NCI-H1694 (cell line): ENCODE measurements around the gene TARBP2.
"Not testable (repeated sequence)": the region's sequence is repeated elsewhere in the genome, so short reads cannot be mapped to it uniquely, and the experiment has no call there.

Experiments
- DNase-seq: peaks from one replicate; lab custom pipeline; 2025; lab: John Stamatoyannopoulos, UW

Gene TARBP2

DNA sequence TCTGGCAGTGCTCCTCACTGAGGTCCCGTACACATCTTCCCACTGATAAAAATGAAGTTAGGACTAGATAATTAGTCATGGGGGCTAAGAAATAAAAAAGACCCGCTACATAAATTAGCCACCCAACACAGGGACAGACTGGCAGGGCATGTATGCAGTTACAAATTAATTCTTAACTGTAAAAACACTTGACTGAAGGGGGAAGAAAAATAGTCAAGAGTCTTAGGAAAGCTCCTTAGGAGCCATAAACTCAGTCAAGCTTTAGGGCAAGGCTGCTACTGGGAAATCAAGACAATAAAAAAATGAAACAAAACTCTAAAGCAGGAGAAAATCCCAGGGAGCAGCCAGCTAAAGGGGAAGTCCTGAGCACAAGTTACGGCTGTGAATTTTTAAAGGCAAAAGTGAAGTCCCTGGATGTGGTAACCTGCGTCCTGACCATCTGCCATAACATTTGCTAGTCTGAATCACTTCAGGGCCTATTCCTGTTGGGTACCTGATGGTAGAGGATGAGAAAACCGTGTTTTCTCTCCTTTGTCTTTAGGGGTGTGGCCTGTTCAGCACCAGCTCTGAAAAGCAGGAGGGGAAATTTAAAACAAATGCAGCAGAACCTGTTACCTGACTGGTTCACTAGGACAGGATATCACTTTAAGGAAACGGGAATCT lies 13.7 kb downstream of the TARBP2 start:
- DNase-seq: no peak

- DNase-seq: no peak
These were observed 14.2 kb downstream of the TARBP2 start for GRCh38 chr12:53515291-53515680.

DNA sequence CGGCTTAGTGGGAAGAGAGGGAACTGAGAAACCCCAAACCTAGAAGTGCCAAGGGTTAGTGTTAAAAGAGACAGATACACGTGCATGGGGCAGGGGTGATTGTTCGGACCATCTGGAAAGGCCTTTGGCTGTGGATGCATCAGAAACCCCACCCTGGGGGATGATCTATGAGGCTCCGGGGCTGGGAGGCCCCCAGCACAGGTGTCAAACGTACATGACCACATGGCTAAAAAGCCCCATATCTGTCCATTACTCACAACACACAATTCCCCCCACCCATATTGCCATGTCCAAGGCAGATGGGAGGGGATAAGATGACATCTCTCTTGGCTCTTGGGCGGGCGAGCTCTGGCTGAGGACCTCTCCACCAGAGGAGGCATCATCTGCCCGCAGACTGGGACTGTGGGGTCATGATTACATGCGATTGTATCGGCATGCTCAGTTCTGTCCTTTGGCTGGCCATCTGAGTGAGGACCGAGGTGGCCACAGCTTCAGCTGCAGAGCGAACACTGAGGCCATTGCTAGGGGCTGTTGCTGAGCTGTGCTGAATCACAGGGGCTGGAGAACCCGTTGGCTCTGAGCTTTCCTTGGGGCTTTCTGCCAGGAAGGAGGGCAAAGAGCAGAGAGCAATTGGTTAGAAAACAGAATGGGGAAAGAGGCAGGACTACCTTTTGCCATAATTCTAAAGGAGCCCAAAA lies 15.8 kb downstream of the TARBP2 start:
- DNase-seq: no peak

DNA sequence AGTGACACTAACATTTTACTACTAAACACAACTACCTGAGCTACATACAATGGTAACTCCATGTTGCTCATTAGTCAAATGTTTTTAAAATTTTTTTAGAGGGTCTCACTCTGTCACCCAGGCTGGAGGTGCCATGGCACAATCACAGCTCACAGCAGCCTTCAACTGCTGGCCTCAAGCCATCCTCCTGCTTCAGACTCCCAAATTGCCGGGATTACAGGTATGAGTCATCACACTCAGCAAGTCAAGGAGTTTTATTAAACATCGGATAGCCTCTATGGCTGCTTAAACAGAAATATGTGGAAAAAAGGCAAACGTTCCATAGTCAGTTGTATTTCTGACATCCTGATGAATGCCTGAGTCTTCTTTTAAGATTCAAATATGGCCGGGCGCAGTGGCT lies 17.3 kb downstream of the TARBP2 start:
- DNase-seq: no peak

DNA sequence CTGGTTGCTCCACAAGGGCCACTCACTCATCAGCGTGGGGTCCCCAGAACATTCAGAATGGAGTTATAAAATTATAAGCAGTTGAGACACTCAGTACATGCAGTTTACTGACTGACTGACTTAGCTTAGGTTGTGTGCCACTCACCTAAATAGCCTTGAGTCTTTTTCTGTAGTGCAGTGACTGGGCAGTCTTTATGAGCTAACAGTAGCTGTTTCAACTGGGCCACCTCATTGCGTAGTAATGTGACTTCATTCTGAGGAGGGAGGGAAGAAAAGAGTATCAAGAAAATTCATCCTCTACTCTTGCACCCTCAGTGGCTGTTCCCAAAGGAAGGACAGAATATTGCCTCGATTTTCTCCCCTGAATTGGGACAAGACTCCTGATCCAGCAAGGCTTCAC lies 22.0 kb downstream of the TARBP2 start:
- DNase-seq: no peak

DNA sequence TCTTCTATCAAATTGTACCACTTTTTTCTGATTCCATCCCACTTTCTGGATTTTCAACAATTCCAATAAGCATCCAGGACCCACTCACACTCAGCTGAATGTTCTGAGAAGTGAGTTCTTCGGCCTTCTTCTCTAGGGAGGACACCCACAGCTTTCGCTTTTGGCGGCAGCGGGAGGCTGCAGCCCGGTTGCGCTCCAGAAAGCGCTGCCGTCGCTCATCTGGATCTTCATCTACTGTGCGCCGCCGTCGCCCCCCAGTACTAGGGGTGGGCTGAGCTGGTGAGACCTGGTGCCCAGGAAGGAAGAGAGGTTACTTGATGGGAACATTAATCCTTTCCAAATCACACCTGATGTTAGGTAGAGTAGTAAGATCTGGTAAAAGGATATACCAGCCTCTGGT lies 23.4 kb downstream of the TARBP2 start:
- DNase-seq: no peak

GRCh38 chr12:53530061-53530460 lies 29.0 kb downstream of the TARBP2 start:
- peak; percentile 30 for DNase-seq

GRCh38 chr12:53530920-53531319 lies 29.8 kb downstream of the TARBP2 start:
- DNase-seq: no peak

- no peak for DNase-seq
These were observed 30.9 kb downstream of the TARBP2 start for GRCh38 chr12:53532021-53532420.

- DNase-seq: peak; percentile 70
These were observed 31.7 kb downstream of the TARBP2 start for GRCh38 chr12:53532524-53533445.

- DNase-seq: no peak
These were observed 32.4 kb downstream of the TARBP2 start for GRCh38 chr12:53533471-53533870.

DNA sequence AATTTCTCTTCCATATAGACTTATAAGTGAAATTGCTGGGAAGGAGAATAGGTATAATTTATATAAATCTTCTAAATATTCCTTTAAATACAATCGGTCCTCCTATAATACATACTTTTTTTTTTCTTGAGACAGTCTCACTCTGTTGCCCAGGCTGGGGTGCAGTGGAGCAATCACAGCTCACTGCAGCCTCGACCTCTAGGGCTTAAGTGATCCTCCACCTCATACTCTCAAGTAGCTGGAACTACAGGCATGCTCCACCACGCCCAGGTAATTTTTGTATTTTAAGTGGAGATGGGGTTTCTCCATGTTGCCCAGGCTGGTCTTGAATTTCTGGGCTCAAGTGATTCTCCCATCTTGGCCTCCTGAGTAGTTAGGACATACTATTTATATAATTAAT lies 35.9 kb downstream of the TARBP2 start:
- no peak for DNase-seq

GRCh38 chr12:53538209-53538689 lies 37.2 kb downstream of the TARBP2 start:
- DNase-seq: no peak

DNA sequence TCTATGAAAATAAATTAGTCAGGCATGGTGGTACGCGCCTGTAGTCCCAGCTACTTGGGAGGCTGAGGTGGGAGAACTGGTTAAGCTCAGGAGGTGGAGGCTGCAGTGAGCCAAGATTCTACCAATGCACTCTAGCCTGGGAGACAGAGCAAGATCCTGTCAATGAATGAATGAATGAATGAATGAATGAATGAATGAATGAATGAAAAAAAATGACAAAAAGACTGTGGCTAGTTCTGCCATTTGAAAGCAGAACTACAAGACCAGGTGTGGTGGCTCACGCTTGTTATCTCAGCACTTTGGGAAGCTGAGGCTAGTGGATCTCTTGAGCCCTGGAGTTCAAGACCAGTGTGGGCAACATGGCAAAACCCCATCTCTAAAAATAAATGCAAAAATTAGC lies 38.4 kb downstream of the TARBP2 start:
- no peak for DNase-seq

- peak; percentile 28 for DNase-seq
These were observed 42.5 kb downstream of the TARBP2 start for GRCh38 chr12:53543539-53543938.

- not testable (repeated sequence) for DNase-seq
These were observed 47.3 kb downstream of the TARBP2 start for GRCh38 chr12:53548354-53548753.

- not testable (repeated sequence) for DNase-seq
These were observed 49.0 kb downstream of the TARBP2 start for GRCh38 chr12:53550131-53550530.

DNA sequence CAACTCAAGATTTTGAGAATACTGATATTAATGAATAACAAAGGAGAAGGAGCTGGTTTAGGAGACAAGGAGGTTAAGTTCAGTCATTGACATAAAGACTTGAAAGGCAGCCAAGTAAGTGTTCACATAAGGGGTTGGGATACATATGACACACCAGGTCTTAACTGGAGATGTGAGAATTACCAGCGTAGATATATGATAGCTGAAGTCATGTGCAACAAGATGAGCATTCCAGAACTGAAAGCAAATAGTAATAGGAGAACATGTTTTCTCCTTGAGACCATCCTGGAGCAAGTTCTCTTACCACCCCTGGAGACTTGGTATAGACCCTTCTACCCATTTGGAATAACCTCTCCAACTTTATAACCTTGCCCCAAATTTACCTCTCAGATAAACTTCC lies 49.5 kb downstream of the TARBP2 start:
- DNase-seq: no peak

DNA sequence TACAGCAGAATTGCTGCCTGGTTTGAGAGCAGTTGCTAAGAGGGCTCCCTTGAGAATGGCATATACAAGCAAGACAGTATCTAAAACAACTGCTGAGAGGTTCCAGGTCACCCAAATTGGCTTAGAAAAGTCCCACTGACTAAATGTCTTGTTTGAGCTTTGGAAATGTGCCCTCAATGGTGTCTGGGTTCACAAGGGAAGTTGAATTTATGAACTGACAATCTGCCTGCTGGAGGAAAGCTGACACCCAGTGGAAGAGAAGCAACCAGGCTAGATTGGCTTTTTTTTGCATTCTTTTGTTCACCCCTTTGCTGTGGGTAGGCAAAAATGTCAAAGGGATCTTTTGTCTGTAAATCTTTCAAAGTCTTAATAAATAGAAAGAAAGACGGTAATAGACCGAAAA lies 50.8 kb downstream of the TARBP2 start:
- no peak for DNase-seq

- DNase-seq: no peak
These were observed 51.6 kb downstream of the TARBP2 start for GRCh38 chr12:53552361-53553327.
